Adrenal gland (tissue), 5 donors: ENCODE measurements around the gene ZNF211.

Experiments used
- POLR2A ChIP-seq, 2 donors: fragments of 450-650 bp; IDR thresholded peaks; one replicate each; pipeline ENCODE4 v1.6.1; 2017; ENCODE audit warnings: antibody characterized with exemption in 2 of 2, mild to moderate bottlenecking in 2 of 2, moderate library complexity in 1 of 2
- TF ChIP-seq, protein P1 (sequence below), 6 experiments: fragments of 450-650 bp in 4 of 6; fragments of 200-600 bp in 2 of 6; sonication (generic) in 1 of 6; IDR thresholded peaks; 1 replicate in 5 of 6; 2 replicates in 1 of 6; pipeline versions ENCODE4 v1.5.1 to v1.8.0; 2016 to 2021; ENCODE audit warnings: antibody characterized with exemption in 6 of 6, mild to moderate bottlenecking in 2 of 6, moderate library complexity in 1 of 6
- donor health status: DM: no; HTN: no; CAD: no.

DNA sequence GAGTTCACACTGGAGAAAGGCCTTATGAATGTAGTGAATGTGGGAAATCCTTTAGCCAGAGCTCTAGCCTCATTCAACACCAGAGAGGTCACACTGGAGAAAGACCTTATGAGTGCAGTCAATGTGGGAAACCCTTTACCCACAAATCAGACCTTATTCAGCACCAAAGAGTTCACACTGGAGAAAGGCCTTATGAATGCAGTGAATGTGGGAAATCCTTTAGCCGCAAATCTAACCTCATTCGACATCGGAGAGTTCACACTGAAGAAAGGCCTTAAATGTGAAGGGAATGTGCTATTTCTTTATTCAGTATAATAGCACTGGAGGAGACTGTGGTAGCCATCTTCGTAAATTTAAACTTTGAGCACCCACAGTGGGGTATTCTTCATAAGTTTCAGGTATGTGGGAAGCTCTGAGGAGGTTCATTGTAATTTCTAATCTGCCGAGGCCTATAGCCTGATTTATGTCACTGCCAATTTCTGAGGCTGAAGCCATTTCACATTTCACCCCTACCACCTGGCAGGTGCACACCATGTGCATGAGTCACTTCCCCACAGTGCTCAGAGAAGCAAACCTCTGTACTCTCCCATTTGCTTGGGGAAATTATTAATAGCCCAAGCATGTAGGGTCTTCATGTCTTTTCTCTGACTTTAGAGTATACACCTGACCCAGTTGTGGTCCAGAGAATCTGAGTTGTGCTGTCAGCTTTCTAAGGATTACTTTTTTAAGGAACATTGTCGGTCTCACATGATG, 55.2 kb downstream of the ZNF211 start:
- TF ChIP-seq, protein P1, sequence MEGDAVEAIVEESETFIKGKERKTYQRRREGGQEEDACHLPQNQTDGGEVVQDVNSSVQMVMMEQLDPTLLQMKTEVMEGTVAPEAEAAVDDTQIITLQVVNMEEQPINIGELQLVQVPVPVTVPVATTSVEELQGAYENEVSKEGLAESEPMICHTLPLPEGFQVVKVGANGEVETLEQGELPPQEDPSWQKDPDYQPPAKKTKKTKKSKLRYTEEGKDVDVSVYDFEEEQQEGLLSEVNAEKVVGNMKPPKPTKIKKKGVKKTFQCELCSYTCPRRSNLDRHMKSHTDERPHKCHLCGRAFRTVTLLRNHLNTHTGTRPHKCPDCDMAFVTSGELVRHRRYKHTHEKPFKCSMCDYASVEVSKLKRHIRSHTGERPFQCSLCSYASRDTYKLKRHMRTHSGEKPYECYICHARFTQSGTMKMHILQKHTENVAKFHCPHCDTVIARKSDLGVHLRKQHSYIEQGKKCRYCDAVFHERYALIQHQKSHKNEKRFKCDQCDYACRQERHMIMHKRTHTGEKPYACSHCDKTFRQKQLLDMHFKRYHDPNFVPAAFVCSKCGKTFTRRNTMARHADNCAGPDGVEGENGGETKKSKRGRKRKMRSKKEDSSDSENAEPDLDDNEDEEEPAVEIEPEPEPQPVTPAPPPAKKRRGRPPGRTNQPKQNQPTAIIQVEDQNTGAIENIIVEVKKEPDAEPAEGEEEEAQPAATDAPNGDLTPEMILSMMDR (IDR thresholded peaks at IDR 0.05), result no peak
- TF ChIP-seq POLR2A (IDR thresholded peaks at IDR 0.05), result no peak
